Activated B cell treated with CpG ODN at 0.5 μM for 24 hours (primary cell): ENCODE measurements around the gene SLC35G2. TPM values are rescaled to one million over a fixed set of nuclear protein-coding genes. Genes with fewer than 3 reads are reported as not detected.

Experiments used
- ATAC-seq: fragments of 200-7000 bp; cut with Tn5 transposase; one replicate; pipeline ENCODE4 v1.10.0; 2021; ENCODE audit warnings: low read depth, mild to moderate bottlenecking, moderate library complexity
- CTCF ChIA-PET: fragments of 350-600 bp; sonication (Branson Sonifier 250); formaldehyde crosslinking; loops from one replicate; lab custom pipeline; 2021; ENCODE audit warnings: antibody characterized with exemption; lab: Charles Lee
- POLR2A ChIA-PET: fragments of 350-600 bp; sonication (Branson Sonifier 250); formaldehyde crosslinking; loops from one replicate; lab custom pipeline; 2021; ENCODE audit warnings: antibody characterized with exemption; lab: Charles Lee
- DNase-seq: peaks from one replicate; pipeline ENCODE4 v3.0.0; 2022
- H3K27ac Mint-ChIP-seq: one replicate; pipeline ENCODE4 v1.8.0; 2020; ENCODE audit warnings: mixed read lengths
- H3K27me3 Mint-ChIP-seq: one replicate; pipeline ENCODE4 v1.8.0; 2021; ENCODE audit warnings: mixed read lengths
- H3K36me3 Mint-ChIP-seq: one replicate; pipeline ENCODE4 v1.8.0; 2021; ENCODE audit warnings: low read depth, mixed read lengths
- H3K4me1 Mint-ChIP-seq: one replicate; pipeline ENCODE4 v1.8.0; 2021; ENCODE audit warnings: mixed read lengths
- H3K4me3 Mint-ChIP-seq: one replicate; pipeline ENCODE4 v1.8.0; 2020; ENCODE audit warnings: mild to moderate bottlenecking, mixed read lengths
- H3K9me3 Mint-ChIP-seq: one replicate; pipeline ENCODE4 v1.8.0; 2020; ENCODE audit warnings: mixed read lengths
- intact Hi-C: fragments of 100-400 bp; cut with micrococcal nuclease; formaldehyde crosslinking; loops from one replicate; pipeline ENCODE4 v1.15.1; 2024
- total RNA-seq: library from RNA; stranded (reverse); gene quantifications from 2 replicates; pipeline ENCODE4 v1.2.3, GENCODE V29; 2022
- TF ChIP-seq, protein P1 (sequence below): fragments of 200-600 bp; IDR thresholded peaks from one replicate; pipeline ENCODE4 v1.8.0; 2022; ENCODE audit warnings: antibody characterized with exemption, mild to moderate bottlenecking

The SLC35G2 gene
- 4.2 and 4.3 TPM in 2 replicates for total RNA-seq

DNA sequence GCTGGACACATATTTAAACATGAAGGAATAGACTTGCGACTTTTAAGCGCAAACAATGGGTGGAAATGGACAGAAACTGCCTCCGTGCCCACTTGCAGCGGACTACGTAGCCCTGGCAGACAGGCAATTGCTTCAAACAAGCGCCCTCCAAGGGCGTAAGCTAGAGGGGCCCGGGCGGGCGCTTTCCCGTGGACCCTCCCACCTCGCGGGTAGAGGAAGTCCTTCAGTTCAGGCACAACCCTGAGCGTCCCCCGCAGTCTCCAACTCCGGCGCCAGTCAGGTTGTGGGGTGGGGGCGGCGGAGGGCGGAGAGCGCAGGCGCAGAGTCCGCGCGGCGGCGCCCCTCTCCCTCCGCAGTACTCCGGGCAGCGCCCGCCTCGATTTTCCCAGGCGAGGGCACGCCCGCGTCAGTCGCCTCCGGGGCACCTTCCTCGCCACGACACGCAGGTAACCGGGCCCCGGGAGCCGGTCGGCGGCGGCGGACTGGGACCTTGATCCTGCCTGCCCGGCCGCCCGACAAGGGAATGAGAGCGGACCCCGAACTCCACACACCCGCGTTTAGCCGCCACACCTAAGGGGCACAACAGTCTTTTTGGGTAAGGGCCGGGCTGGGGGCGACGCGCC is at the start of gene SLC35G2:
TSS of gene SLC35G2 (plus strand) at position 358 of the 623 bp plus-strand sequence. CDS start 35,335 bp downstream, outside the sequence.
- Mint-ChIP-seq H3K27me3 (peaks cover 21% of the 10 kb centered on the region), H3K4me1 (peaks cover 22% of the 10 kb centered on the region), H3K27ac (peak within 1 kb of the TSS; percentile 87), H3K36me3 (no peaks in the 10 kb centered on the region), H3K4me3 (peak within 1 kb of the TSS; percentile 89), H3K9me3 (peaks cover 5% of the 10 kb centered on the region)
- peak; percentile 42 for DNase-seq
- intact Hi-C loops, result loop anchor here (1.0 to 5.0 kb wide), 6 partner anchors 43 to 625 kb away; partner anchors contain the start of genes NCK1, PCCB and STAG1
- ChIA-PET POLR2A (interaction anchor here (1.1 to 2.1 kb wide), 2 partner anchors 43 to 66 kb away, joined by 11 to 22 read pairs; partner anchors contain the start of genes NCK1 and STAG1), CTCF (no interaction called here)
- TF ChIP-seq, protein P1, sequence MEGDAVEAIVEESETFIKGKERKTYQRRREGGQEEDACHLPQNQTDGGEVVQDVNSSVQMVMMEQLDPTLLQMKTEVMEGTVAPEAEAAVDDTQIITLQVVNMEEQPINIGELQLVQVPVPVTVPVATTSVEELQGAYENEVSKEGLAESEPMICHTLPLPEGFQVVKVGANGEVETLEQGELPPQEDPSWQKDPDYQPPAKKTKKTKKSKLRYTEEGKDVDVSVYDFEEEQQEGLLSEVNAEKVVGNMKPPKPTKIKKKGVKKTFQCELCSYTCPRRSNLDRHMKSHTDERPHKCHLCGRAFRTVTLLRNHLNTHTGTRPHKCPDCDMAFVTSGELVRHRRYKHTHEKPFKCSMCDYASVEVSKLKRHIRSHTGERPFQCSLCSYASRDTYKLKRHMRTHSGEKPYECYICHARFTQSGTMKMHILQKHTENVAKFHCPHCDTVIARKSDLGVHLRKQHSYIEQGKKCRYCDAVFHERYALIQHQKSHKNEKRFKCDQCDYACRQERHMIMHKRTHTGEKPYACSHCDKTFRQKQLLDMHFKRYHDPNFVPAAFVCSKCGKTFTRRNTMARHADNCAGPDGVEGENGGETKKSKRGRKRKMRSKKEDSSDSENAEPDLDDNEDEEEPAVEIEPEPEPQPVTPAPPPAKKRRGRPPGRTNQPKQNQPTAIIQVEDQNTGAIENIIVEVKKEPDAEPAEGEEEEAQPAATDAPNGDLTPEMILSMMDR, result no peak
- peak; percentile 67 for ATAC-seq

DNA sequence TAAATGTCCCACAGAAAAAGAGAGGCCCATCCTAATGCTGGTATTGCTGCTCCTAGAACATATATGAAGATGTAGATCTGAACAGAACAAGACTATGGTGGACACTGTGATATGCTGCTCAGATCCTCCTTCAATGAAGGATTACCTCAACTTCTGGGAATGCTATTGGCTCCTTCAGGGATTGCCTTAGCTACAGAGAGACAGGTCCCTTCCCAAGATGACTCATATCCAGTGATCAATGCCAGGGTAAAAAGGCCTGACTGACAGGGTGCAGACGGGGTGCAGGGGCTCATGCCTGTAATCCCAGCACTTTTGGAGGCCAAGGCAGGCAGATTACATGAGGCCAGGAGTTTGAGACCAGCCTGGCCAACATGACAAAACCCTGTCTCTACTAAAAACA is 46.2 kb upstream of the SLC35G2 start:
- no peak overlapping the region for H3K27ac Mint-ChIP-seq
- POLR2A ChIA-PET, result no interaction called here
- CTCF ChIA-PET, result no interaction called here
- no peak for ATAC-seq
- no peaks in the 10 kb centered on the region for H3K36me3 Mint-ChIP-seq
- H3K4me1 Mint-ChIP-seq, result no peaks in the 10 kb centered on the region
- TF ChIP-seq, protein P1, result no peak
- H3K4me3 Mint-ChIP-seq, result no peak overlapping the region
- intact Hi-C loops, result no loop called here
- H3K9me3 Mint-ChIP-seq, result no peaks in the 10 kb centered on the region
- no peaks in the 10 kb centered on the region for H3K27me3 Mint-ChIP-seq
- no peak for DNase-seq

DNA sequence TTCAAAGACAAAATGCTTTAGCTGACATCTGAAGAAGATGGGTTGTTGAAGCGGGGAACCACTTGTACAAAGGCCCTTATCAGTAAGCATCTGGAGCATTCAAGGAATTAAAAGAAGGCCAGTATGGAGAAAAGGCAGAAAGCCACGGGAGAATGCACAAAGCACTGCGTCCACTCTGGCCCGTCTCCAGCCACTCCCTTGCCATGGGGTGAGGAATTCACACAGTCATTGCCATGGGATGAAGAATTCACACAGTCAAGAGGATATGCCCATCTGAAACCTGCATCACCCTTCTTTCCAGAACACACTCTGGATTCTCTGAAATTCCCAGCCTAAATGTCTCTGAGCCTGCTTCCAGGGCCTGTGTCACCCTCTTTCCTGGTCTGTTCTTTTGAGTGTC is 40.1 kb upstream of the SLC35G2 start:
- intact Hi-C loops, result no loop called here
- Mint-ChIP-seq H3K4me3 (no peak overlapping the region), H3K27me3 (no peaks in the 10 kb centered on the region), H3K27ac (no peak overlapping the region), H3K9me3 (no peaks in the 10 kb centered on the region), H3K4me1 (no peaks in the 10 kb centered on the region), H3K36me3 (no peaks in the 10 kb centered on the region)
- DNase-seq (no peak), ATAC-seq (no peak)
- TF ChIP-seq, protein P1, result no peak
- POLR2A ChIA-PET, result no interaction called here
- CTCF ChIA-PET, result no interaction called here

DNA sequence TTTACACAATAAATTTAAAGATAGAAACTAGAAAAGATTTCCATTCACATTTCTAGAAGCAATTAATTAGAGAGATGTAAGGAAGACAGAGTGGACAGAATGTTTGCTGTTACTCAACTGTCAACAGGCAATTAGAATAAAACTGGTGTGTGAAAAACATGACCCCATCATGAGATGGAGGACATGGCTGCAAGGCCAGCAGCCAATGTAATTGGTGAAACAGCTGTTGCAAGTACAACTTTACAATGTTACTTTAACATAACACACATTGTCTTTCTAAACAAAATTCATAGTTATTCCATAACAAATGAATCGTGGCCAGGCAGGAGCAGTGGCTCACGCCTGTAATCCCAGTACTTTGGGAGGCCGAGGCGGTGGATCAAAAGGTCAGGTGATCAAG is 38.2 kb upstream of the SLC35G2 start:
- H3K4me3 Mint-ChIP-seq, result no peak overlapping the region
- TF ChIP-seq, protein P1, result no peak
- no peak for DNase-seq
- H3K27ac Mint-ChIP-seq, result no peak overlapping the region
- H3K9me3 Mint-ChIP-seq, result no peaks in the 10 kb centered on the region
- POLR2A ChIA-PET, result no interaction called here
- no peak for ATAC-seq
- H3K36me3 Mint-ChIP-seq, result no peaks in the 10 kb centered on the region
- no peaks in the 10 kb centered on the region for H3K27me3 Mint-ChIP-seq
- H3K4me1 Mint-ChIP-seq, result no peaks in the 10 kb centered on the region
- CTCF ChIA-PET, result no interaction called here
- intact Hi-C loops, result no loop called here

DNA sequence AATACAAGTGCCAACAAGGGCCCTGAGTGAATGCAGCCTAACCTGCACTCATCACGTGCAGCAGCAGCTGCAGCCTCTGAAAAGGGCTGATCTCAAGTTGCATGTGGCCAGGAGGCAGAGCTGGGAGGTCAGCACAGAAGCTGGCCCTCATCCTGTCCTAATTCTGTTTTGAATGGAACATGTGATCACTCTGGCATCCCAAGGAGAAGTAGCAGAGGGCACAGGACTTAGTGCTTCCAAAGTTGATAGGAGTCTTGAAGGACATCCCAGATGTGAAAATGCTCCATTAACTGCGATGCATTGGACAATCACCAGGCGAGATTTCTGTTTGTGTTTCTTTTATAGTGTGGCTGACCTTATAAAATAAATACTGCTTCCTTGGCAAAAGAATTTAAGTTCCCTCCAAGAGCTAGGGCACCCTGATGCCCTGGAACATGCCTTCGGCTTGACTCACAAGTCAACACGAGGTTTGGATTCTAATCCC is 35.2 kb upstream of the SLC35G2 start:
- no peak for DNase-seq
- no peak for ATAC-seq
- no peak overlapping the region for H3K4me3 Mint-ChIP-seq
- no peaks in the 10 kb centered on the region for H3K9me3 Mint-ChIP-seq
- intact Hi-C loops, result no loop called here
- peaks cover 4% of the 10 kb centered on the region for H3K4me1 Mint-ChIP-seq
- TF ChIP-seq, protein P1, result no peak
- no peaks in the 10 kb centered on the region for H3K27me3 Mint-ChIP-seq
- H3K27ac Mint-ChIP-seq, result no peak overlapping the region
- H3K36me3 Mint-ChIP-seq, result no peaks in the 10 kb centered on the region
- CTCF ChIA-PET, result no interaction called here
- POLR2A ChIA-PET, result no interaction called here
